NCI-H1436 treated with DMSO at 0.1 percent for 48 hours (cell line): ENCODE measurements around the gene HIRIP3.
"Not testable (repeated sequence)": the region's sequence is repeated elsewhere in the genome, so short reads cannot be mapped to it uniquely, and the experiment has no call there.

Experiments used
- DNase-seq: peaks from one replicate; lab custom pipeline; 2025; lab: John Stamatoyannopoulos, UW

The HIRIP3 gene

GRCh38 chr16:29959821-29960220 is 35.6 kb downstream of the HIRIP3 start:
- DNase-seq = not testable (repeated sequence)

GRCh38 chr16:29959293-29959692 is 36.1 kb downstream of the HIRIP3 start:
- no peak for DNase-seq

- DNase-seq = no peak
Measured at GRCh38 chr16:29958756-29959155, 36.7 kb downstream of the HIRIP3 start.

- no peak for DNase-seq
Measured at GRCh38 chr16:29951625-29952365, 43.6 kb downstream of the HIRIP3 start.

GRCh38 chr16:29950806-29951461 is 44.5 kb downstream of the HIRIP3 start:
- no peak for DNase-seq

- DNase-seq = no peak
Measured at GRCh38 chr16:29947897-29948296, 47.5 kb downstream of the HIRIP3 start.

GRCh38 chr16:29943846-29944799 is 51.3 kb downstream of the HIRIP3 start:
- peak; percentile 38 for DNase-seq
